NCI-H1092 (cell line): Measurements from ENCODE around the gene CLCA2.
A peak's percentile ranks its signal among the peaks of the same experiment; 100 is the strongest.

ENCODE experiments used
- DNase-seq: peaks from one replicate; lab custom pipeline; 2025; lab: John Stamatoyannopoulos, UW

The CLCA2 gene

GRCh38 chr1:86423873-86424272, at the start of gene CLCA2:
TSS of gene CLCA2 (plus strand) at chr1:86424171. CDS start at chr1:86424248, 77 bp downstream.
- DNase-seq, result no peak

- DNase-seq, result no peak
Measured at GRCh38 chr1:86375688-86376087, 48.3 kb upstream of the CLCA2 start.

DNA sequence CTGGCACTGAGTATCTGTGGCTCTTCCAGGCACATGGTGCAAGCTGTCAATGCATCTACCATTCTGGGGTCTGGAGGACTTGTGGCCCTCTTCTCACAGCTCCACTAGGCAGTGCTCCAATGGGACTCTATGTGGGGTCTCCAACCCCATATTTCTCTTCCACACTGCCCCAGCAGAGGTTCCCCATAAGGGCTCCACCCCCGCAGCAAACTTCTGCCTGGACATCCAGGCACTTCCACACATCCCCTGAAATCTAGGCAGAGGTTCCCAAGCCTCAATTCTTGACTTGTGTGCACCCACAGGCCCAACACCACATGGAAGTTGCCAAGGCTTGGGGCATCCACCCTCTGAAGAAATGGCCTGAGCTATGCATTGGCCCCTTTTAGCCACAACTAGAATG, 46.6 kb upstream of the CLCA2 start:
- DNase-seq, result no peak

- no peak for DNase-seq
Measured at GRCh38 chr1:86378813-86379212, 45.2 kb upstream of the CLCA2 start.

- DNase-seq, result peak; percentile 26
Measured at GRCh38 chr1:86380257-86380861, 43.6 kb upstream of the CLCA2 start.

GRCh38 chr1:86381223-86381622, 42.7 kb upstream of the CLCA2 start:
- no peak for DNase-seq

DNA sequence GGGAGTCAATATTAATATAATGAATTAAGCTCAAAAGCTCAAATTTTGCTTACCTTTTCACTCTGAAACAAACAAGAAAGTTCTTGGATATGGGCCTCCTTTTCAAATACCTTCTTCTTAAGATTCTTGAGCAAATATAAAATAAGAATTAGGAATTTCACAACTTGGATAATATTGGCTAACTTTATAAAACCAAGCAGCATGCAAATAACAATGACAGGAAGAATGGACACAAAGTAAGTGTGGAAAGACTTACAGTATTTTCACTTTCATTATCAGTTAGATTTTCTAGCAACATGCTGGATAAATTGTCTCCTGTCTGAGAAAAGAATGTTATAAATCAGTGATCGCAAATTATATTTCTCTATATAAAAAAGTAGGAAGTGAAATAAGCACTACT, 41.1 kb upstream of the CLCA2 start:
- DNase-seq, result no peak

DNA sequence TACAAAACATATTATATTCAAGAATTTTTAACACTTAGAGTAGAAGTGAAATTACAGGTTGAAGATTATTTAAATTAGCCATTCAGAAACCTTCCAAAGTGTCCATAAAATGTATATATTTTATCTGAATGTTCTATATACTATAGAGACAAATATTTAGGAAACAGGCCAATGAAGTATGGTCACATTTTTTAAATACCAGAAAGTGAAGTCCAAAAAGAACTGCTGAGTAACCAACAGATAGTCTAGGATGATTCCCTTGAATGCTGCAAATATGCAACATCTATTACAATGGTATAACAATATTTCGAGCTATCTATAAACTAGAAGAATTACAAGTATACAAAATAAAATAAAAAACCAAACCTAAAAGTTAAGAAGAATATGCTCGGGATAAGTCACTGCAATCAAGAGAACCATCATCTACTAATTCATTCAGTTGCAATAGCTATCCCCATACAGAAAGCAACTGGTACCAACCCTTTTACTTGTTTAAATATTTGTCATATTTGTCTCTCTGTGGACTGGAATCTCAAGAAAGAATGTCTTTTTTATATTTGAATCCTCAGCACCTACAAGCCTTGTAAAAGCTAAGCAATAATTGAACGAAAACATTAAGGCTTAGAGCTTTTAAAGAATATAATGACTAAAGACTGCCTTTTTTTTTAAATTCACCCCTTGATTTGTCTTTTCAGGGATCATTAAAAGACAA, 35.9 kb upstream of the CLCA2 start:
- DNase-seq, result no peak

GRCh38 chr1:86388777-86389176, 35.2 kb upstream of the CLCA2 start:
- no peak for DNase-seq

- no peak for DNase-seq
Measured at GRCh38 chr1:86389307-86389706, 34.7 kb upstream of the CLCA2 start.

DNA sequence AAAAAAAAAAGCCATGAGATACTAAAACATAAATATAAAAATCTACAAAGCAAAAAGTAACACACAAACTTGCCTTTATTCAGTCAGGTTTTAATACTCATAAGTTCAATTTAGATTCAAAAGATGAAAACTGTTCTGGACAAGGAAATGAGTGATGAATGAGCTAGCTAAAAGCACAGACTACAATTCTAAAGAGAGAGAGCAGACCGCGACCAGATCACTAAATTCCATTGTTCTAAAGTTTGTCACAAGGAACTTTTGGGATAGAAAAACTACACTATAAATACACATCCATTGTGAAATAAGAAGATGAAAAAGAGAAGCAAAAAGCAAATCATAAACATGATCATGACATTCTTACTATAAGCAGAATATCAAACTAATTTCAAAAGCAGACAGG, 29.6 kb upstream of the CLCA2 start:
- no peak for DNase-seq

DNA sequence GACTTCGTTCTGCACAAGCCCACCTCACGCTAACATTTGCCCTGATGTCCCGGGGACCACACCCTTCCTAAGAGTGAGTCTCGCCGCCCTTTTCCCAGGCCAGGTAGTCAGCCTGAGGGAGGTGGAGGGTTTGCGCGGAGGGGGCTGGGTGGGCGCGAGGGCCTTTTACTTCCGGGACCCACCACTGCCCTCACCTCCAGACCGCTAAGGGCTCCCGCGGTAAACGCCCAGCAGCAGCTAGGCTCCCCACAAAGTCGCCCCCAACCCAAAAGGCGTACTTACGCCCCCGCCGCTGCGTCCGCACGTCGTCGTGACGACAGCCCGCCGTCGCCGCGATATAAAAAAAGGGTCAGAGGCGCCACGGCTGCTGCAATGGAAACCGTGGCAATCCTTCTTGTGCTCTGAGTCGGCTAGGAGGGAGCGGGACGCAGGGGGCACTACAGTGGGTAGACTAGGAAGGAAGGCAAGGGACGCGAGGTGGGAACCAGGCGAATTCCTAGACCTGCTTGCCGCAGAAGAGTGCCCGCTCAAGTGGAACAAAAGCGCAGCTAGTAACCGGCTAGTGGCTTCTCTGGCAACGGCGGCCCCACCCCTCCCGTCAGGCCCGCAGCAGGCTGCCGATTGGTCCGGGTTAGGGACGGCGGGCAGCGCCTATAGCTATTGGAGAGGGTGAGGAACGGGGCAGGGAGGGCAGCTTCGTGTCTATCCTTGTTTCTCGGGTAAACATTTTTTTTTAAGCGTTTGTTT, 28.0 kb upstream of the CLCA2 start, which contains the start of gene ODF2L:
Gene ODF2L, minus strand, starts transcription at position 573 of the 747 bp plus-strand sequence. CDS start 9,296 bp downstream, outside the sequence.
- peak; percentile 60 for DNase-seq

- DNase-seq, result no peak
Measured at GRCh38 chr1:86396498-86396890, 27.5 kb upstream of the CLCA2 start.

DNA sequence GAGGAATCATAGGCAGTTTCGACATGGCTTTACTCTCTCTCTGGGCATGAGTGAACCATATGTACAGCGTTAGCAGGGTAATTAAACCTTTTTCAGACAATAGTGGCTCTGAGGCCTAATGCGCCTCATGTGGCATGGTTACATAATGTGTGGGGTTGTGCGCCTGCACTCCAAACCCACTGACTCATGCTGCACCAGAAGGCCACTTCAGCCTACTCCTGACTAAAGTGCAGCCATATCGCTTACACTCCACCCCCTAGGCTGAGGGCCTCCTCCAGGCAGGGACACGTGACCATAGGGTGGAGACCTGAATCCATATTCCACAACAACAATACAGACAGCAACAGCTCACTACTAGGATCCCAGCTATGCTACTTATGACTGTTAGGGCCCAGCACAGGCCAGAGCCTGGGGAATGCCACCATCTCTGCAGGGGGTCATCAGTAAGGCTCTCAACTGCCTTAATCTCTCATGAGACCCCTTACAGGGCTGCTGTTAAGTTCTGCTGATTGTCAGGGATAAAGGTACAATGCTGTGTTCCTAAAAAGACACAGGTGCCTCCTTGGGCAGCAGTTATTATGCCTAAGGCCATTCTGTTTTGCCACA, 14.5 kb upstream of the CLCA2 start:
- DNase-seq, result no peak

DNA sequence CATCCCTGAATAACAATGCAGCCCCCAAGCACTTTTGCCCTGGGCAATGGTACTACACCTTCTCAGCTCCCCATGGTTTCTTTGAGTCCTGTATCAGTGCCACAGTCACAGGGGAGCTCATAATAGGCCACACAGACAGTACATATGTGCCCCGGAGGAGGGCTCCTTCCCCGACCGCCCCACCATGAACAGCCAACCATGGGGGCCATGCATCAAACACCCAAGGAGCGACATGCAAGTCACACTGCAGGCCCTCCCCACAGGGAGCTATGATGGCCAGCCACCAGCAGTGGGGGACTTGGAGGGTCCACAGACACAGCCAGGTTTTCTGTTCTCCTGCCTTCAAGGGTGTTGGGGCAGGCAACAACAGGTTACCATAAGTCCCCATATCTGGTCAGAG, 13.1 kb upstream of the CLCA2 start:
- no peak for DNase-seq

GRCh38 chr1:86416343-86416742, 7.6 kb upstream of the CLCA2 start:
- DNase-seq, result no peak

- no peak for DNase-seq
Measured at GRCh38 chr1:86419277-86419903, 4.6 kb upstream of the CLCA2 start.

DNA sequence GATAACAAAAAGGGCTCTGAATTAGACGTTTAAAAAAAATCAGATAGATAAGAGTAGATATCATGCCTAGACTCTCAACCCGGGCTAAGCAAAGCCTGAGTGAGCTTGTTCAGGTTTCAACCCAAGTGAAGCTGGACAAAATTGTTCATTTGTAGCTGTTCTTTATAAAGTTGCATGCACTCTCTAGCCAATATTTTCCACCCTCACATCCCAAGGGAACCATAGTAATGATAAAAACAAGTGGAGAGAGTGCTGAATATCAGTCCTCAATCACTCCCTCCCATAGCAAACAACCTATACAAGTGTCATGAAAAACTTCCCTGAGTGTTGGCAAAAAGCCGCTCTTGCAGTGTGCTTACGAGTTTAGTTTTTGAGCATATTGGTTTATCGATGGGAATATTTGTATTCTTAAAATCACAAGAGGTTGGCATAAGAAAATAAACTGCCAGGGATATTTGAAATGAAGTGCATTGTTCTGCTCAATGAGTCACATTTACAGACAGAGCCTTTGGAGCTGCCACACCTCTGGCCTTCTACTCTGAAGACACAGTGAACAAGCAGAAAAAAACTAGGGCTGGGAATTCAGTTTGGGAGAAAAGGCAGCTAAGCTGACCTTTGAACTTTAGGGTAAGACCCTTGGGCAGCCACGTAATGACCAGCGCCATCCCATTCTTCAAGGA, 2.2 kb upstream of the CLCA2 start:
- no peak for DNase-seq

GRCh38 chr1:86423473-86423872, 498 bp upstream of the CLCA2 start:
- no peak for DNase-seq

DNA sequence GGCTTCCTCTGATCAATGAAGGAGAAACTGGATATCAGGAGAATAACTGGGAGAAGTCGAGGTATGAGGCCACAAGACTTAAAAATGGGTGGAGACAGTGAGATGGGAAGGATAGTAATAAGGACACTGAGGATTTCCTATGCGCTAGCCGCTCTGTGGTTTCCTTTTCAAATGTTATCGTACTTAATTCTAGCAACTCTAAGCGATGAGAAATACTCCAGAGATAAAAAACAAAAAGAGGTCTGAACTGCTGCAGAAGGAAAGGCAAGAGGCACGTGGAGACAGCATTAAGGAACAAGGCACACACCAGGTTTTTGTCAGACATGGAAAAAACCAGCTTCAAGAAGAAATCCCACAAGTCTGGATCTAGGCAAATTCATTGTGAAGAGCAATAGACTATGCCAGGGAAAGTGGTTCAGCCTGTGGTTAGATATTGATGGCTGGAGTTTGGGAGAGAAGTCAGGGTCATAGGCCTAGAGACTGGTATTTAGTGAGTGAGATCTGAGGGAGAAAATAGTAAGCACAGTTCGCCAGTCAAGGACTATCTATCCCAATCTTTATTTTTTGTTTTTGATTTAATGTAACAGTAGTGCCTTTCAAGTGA, 5.3 kb downstream of the CLCA2 start:
- DNase-seq, result no peak

DNA sequence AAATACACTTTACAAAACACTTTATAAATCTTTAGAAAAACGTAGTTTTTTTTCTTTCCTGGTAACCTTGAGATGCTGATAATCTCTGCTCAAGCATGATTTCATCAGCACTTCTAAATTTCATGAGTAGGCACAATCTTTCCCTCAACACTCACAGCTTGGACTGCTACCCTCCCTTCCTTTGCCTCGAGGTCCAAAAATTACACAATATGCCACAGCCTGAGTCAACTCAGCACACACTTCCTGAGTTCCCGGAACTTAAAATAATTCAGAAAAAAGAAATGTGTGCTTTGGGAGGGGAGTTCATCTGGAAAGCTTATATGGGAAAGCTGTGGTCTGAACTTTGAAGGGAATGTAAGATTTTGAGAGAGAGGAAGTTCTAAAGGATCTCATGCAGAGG, 5.9 kb downstream of the CLCA2 start:
- no peak for DNase-seq
